ENCODE data around the gene MRPL1.

The MRPL1 gene

GRCh38 chr4:77880784-77881183 lies 18.2 kb downstream of the MRPL1 start:
- no peaks in the 10 kb centered on the region for H3K4me1 ChIP-seq (ENCODE audit: control insufficient read depth, insufficient read depth, low read length, unreplicated experiment)
- H2AFZ ChIP-seq (ENCODE audit: low read length, unreplicated experiment) = no peak overlapping the region
- peaks cover 14% of the 10 kb centered on the region; the same call in 1 of the 2 replicates for H3K36me3 ChIP-seq (ENCODE audit: insufficient read depth, low read length)
- H3K27me3 ChIP-seq (ENCODE audit: insufficient read depth, low read length) = no peaks in the 10 kb centered on the region
- H3K79me2 ChIP-seq (ENCODE audit: control insufficient read depth, insufficient read depth, low read length, unreplicated experiment) = peaks cover 26% of the 10 kb centered on the region
- no peak overlapping the region for H3K4me3 ChIP-seq (ENCODE audit: low read depth, low read length)
- H3K27ac ChIP-seq (ENCODE audit: low read depth, low read length) = no peak overlapping the region

- no peak overlapping the region for H2AFZ ChIP-seq (ENCODE audit: low read length, unreplicated experiment)
- no peak overlapping the region for H3K4me3 ChIP-seq (ENCODE audit: low read depth, low read length)
- H3K4me1 ChIP-seq (ENCODE audit: control insufficient read depth, insufficient read depth, low read length, unreplicated experiment) = no peaks in the 10 kb centered on the region
- H3K27me3 ChIP-seq (ENCODE audit: insufficient read depth, low read length) = no peaks in the 10 kb centered on the region
- no peak overlapping the region for H3K27ac ChIP-seq (ENCODE audit: low read depth, low read length)
- peaks cover 14% of the 10 kb centered on the region; the same call in 1 of the 2 replicates for H3K36me3 ChIP-seq (ENCODE audit: insufficient read depth, low read length)
- H3K79me2 ChIP-seq (ENCODE audit: control insufficient read depth, insufficient read depth, low read length, unreplicated experiment) = peaks cover 23% of the 10 kb centered on the region
Measured at GRCh38 chr4:77881460-77882295, 19.0 kb downstream of the MRPL1 start.

DNA sequence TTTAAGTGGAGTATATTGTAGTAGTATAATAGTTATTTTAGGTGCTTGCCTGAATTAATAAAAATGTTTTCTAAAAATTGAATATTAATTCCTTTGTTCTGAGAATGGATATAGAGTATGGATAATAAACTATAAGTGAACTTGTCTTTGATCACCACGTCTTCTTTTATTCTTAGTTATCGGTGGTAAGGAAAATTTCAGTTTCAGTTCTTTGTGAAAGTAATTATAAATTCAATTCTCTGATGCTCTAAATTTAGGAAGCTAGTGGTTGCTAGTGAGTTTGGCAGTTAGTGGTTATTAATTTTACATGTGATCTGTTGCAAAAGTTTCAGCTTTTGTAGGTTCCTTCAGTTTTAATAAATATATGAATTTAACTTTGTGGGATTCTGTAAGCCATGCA lies 30.8 kb downstream of the MRPL1 start:
- Histone ChIP-seq H2AFZ (ENCODE audit: low read length, unreplicated experiment) (no peak overlapping the region), H3K27me3 (ENCODE audit: insufficient read depth, low read length) (no peaks in the 10 kb centered on the region), H3K79me2 (ENCODE audit: control insufficient read depth, insufficient read depth, low read length, unreplicated experiment) (no peaks in the 10 kb centered on the region), H3K4me3 (ENCODE audit: low read depth, low read length) (no peak overlapping the region), H3K36me3 (ENCODE audit: insufficient read depth, low read length) (peaks cover 13% of the 10 kb centered on the region), H3K27ac (ENCODE audit: low read depth, low read length) (no peak overlapping the region), H3K4me1 (ENCODE audit: control insufficient read depth, insufficient read depth, low read length, unreplicated experiment) (no peaks in the 10 kb centered on the region)

- no peaks in the 10 kb centered on the region for H3K4me1 ChIP-seq (ENCODE audit: control insufficient read depth, insufficient read depth, low read length, unreplicated experiment)
- no peaks in the 10 kb centered on the region for H3K27me3 ChIP-seq (ENCODE audit: insufficient read depth, low read length)
- no peak overlapping the region for H3K4me3 ChIP-seq (ENCODE audit: low read depth, low read length)
- no peak overlapping the region for H3K27ac ChIP-seq (ENCODE audit: low read depth, low read length)
- H3K36me3 ChIP-seq (ENCODE audit: insufficient read depth, low read length) = peaks cover 13% of the 10 kb centered on the region
- H3K79me2 ChIP-seq (ENCODE audit: control insufficient read depth, insufficient read depth, low read length, unreplicated experiment) = no peaks in the 10 kb centered on the region
- no peak overlapping the region for H2AFZ ChIP-seq (ENCODE audit: low read length, unreplicated experiment)
Measured at GRCh38 chr4:77899607-77900006, 37.0 kb downstream of the MRPL1 start.

DNA sequence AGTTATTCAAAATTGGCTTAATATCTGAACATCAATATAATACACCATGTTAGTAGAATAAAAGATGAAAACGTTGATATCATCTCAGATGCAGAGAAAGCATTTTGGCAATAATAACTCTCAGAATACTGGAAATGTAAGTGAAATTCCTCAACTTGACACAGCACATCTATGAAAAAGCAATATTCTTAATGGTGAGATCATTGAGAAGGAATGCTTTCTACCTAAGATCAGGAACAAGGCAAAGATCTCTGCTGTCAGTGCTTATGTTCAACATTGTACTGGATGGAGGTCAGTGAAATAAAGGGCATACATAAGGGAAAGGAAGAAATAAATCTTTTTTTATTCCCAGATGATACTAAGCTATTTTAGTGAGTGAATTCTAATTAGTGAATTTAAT lies 40.6 kb downstream of the MRPL1 start:
- Histone ChIP-seq H3K27ac (ENCODE audit: low read depth, low read length) (no peak overlapping the region), H3K4me3 (ENCODE audit: low read depth, low read length) (no peak overlapping the region), H3K4me1 (ENCODE audit: control insufficient read depth, insufficient read depth, low read length, unreplicated experiment) (no peaks in the 10 kb centered on the region), H3K79me2 (ENCODE audit: control insufficient read depth, insufficient read depth, low read length, unreplicated experiment) (no peaks in the 10 kb centered on the region), H2AFZ (ENCODE audit: low read length, unreplicated experiment) (no peak overlapping the region), H3K36me3 (ENCODE audit: insufficient read depth, low read length) (peaks cover 7% of the 10 kb centered on the region), H3K27me3 (ENCODE audit: insufficient read depth, low read length) (no peaks in the 10 kb centered on the region)

DNA sequence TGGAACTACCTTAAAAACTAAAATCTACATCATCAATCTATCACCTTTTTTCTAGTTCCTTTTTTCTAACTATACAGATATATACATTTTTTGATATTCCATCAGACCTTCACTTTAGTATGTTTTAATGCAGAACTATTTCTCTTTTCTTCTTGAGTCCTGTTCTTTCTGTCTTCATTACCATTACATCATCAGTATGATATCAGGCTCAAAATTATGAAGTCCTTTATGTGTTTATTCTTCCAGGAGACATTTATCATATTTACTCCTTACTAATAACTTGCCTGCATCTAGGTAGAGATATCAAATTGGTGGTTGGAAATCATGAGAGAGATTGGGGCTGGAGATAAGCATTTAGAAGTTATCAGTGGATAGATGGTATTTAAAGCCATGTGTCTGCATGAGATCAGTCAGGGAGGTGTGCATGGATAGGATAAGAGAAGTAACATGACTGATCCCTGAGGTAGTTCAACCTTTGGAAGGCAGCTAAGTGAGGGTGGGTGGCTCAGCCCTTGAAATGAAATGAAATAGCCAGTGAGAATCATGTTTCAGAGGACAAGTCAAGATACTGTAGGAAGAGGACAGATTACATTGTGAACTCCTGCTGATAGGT lies 43.1 kb downstream of the MRPL1 start:
- no peaks in the 10 kb centered on the region for H3K4me1 ChIP-seq (ENCODE audit: control insufficient read depth, insufficient read depth, low read length, unreplicated experiment)
- no peak overlapping the region for H3K27ac ChIP-seq (ENCODE audit: low read depth, low read length)
- no peak overlapping the region for H2AFZ ChIP-seq (ENCODE audit: low read length, unreplicated experiment)
- H3K27me3 ChIP-seq (ENCODE audit: insufficient read depth, low read length) = no peaks in the 10 kb centered on the region
- peaks cover 27% of the 10 kb centered on the region for H3K36me3 ChIP-seq (ENCODE audit: insufficient read depth, low read length)
- no peak overlapping the region for H3K4me3 ChIP-seq (ENCODE audit: low read depth, low read length)
- H3K79me2 ChIP-seq (ENCODE audit: control insufficient read depth, insufficient read depth, low read length, unreplicated experiment) = no peaks in the 10 kb centered on the region

DNA sequence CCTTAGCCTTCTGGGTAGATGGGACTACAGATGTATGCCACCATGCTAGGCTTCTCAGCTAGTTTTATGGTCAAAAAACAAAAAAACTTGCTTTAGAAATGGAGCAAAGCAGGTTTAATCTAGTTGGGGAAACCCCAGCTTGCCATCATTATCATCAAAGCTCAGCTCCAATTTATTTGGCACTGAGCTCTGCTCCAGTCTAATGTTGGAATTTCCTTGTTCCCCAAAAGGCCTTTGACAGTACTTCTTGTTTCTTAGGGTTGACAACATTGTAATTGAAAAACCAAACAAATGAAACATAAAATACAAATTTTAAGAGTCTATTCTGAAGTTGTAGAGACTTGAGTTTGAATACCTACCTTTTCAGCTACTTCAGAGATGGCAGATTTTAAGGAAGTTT lies 48.0 kb downstream of the MRPL1 start:
- Histone ChIP-seq H3K36me3 (ENCODE audit: insufficient read depth, low read length) (peaks cover 33% of the 10 kb centered on the region), H3K27ac (ENCODE audit: low read depth, low read length) (no peak overlapping the region), H3K27me3 (ENCODE audit: insufficient read depth, low read length) (no peaks in the 10 kb centered on the region), H2AFZ (ENCODE audit: low read length, unreplicated experiment) (no peak overlapping the region), H3K4me1 (ENCODE audit: control insufficient read depth, insufficient read depth, low read length, unreplicated experiment) (no peaks in the 10 kb centered on the region), H3K4me3 (ENCODE audit: low read depth, low read length) (no peak overlapping the region), H3K79me2 (ENCODE audit: control insufficient read depth, insufficient read depth, low read length, unreplicated experiment) (no peaks in the 10 kb centered on the region)

DNA sequence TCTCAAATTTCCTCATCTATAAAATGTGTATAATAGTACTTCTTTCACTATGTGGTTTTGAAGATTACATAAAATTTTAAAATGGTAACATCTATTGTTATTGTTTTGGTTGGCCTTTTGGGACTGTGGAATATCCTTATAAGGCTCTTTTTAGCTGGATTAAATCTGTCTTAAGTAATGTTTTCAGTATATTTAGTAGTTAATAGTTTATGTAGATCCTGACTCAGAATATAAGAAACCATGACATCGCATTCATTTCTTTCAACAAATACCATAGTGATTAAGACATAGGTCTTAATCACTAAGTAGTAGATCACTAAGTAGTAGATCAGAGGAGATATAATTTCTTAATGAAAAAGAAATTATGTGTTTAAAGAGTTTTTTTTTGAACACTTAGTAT lies 48.5 kb downstream of the MRPL1 start:
- H3K4me3 ChIP-seq (ENCODE audit: low read depth, low read length) = no peak overlapping the region
- H3K4me1 ChIP-seq (ENCODE audit: control insufficient read depth, insufficient read depth, low read length, unreplicated experiment) = no peaks in the 10 kb centered on the region
- H3K27ac ChIP-seq (ENCODE audit: low read depth, low read length) = no peak overlapping the region

GRCh38 chr4:77911842-77912450 lies 49.3 kb downstream of the MRPL1 start:
- Histone ChIP-seq H3K36me3 (ENCODE audit: insufficient read depth, low read length) (peaks cover 33% of the 10 kb centered on the region), H3K4me3 (ENCODE audit: low read depth, low read length) (no peak overlapping the region), H3K27ac (ENCODE audit: low read depth, low read length) (no peak overlapping the region), H3K27me3 (ENCODE audit: insufficient read depth, low read length) (no peaks in the 10 kb centered on the region), H3K4me1 (ENCODE audit: control insufficient read depth, insufficient read depth, low read length, unreplicated experiment) (no peaks in the 10 kb centered on the region), H3K79me2 (ENCODE audit: control insufficient read depth, insufficient read depth, low read length, unreplicated experiment) (no peaks in the 10 kb centered on the region), H2AFZ (ENCODE audit: low read length, unreplicated experiment) (no peak overlapping the region)

More for the DNA sequence above, 48.5 kb downstream of the MRPL1 start:
- Histone ChIP-seq H3K36me3 (ENCODE audit: insufficient read depth, low read length) (peaks cover 33% of the 10 kb centered on the region), H3K27me3 (ENCODE audit: insufficient read depth, low read length) (no peaks in the 10 kb centered on the region), H2AFZ (ENCODE audit: low read length, unreplicated experiment) (no peak overlapping the region), H3K79me2 (ENCODE audit: control insufficient read depth, insufficient read depth, low read length, unreplicated experiment) (no peaks in the 10 kb centered on the region)

- Histone ChIP-seq H3K79me2 (ENCODE audit: control insufficient read depth, insufficient read depth, low read length, unreplicated experiment) (no peaks in the 10 kb centered on the region), H2AFZ (ENCODE audit: low read length, unreplicated experiment) (no peak overlapping the region), H3K27ac (ENCODE audit: low read depth, low read length) (no peak overlapping the region), H3K27me3 (ENCODE audit: insufficient read depth, low read length) (no peaks in the 10 kb centered on the region), H3K36me3 (ENCODE audit: insufficient read depth, low read length) (peaks cover 33% of the 10 kb centered on the region), H3K4me1 (ENCODE audit: control insufficient read depth, insufficient read depth, low read length, unreplicated experiment) (no peaks in the 10 kb centered on the region), H3K4me3 (ENCODE audit: low read depth, low read length) (no peak overlapping the region)
Measured at GRCh38 chr4:77913348-77913747, 50.7 kb downstream of the MRPL1 start.
